HT1080 (cell line): ENCODE results near the gene CTU2. TPM values are rescaled to one million over a fixed set of nuclear protein-coding genes. Genes with fewer than 3 reads are reported as not detected.
A peak's percentile ranks its signal among the peaks of the same experiment; 100 is the strongest.
"Not testable (repeated sequence)": the region's sequence is repeated elsewhere in the genome, so short reads cannot be mapped to it uniquely, and the experiment has no call there.

Experiments used
- DNase-seq: peaks from one replicate; pipeline ENCODE4 v3.0.0-alpha.2; 2015; ENCODE audit warnings: low read depth
- polyA plus RNA-seq, 2 experiments: library from polyadenylated mRNA; depleted of rRNA; stranded (reverse); fragments of >200 nt; gene quantifications; 2 replicates each; pipeline ENCODE4 v1.2.3, GENCODE V29; 2015
- total RNA-seq: library from RNA; depleted of rRNA; stranded (reverse); fragments of >200 nt; shearing (Covaris generic); gene quantifications from 2 replicates; pipeline ENCODE4 v1.2.3, GENCODE V29; 2014; rRNA removed

The CTU2 gene
- total RNA-seq: 26.6 and 31.0 TPM in 2 replicates
- polyA plus RNA-seq (2015; cell fraction: cytosol; rRNA removed): 18.8 and 20.7 TPM in 2 replicates
- 24.1 and 26.0 TPM in 2 replicates for polyA plus RNA-seq (2015; cell fraction: nucleus; rRNA removed)

- DNase-seq: peak; percentile 78
Observed at GRCh38 chr16:88706229-88706964, at the start of gene CTU2, which contains the start of gene RNF166. TSS of gene CTU2 (plus strand) at chr16:88706503. CDS start at chr16:88706531, 28 bp downstream. TSS of gene RNF166 (minus strand) at chr16:88706408. CDS start at chr16:88706325, 83 bp downstream.

GRCh38 chr16:88657371-88657770 lies 48.9 kb upstream of the CTU2 start:
- no peak for DNase-seq

- DNase-seq: no peak
Observed at GRCh38 chr16:88658714-88659113, 47.6 kb upstream of the CTU2 start.

- DNase-seq: no peak
Observed at GRCh38 chr16:88659160-88659559, 47.1 kb upstream of the CTU2 start.

GRCh38 chr16:88661468-88661867 lies 44.8 kb upstream of the CTU2 start:
- DNase-seq: no peak

GRCh38 chr16:88662222-88662842 lies 44.0 kb upstream of the CTU2 start:
- no peak for DNase-seq

GRCh38 chr16:88662843-88663606 lies 43.3 kb upstream of the CTU2 start, which contains the start of gene MVD:
TSS of gene MVD (minus strand) at chr16:88663091. CDS start at chr16:88663080, 11 bp downstream.
- DNase-seq: peak; percentile 98

- DNase-seq: no peak
Observed at GRCh38 chr16:88665148-88665547, 41.2 kb upstream of the CTU2 start.

GRCh38 chr16:88665570-88665969 lies 40.7 kb upstream of the CTU2 start:
- no peak for DNase-seq

- peak; percentile 31 for DNase-seq
Observed at GRCh38 chr16:88667461-88667860, 38.8 kb upstream of the CTU2 start.

GRCh38 chr16:88669493-88669892 lies 36.8 kb upstream of the CTU2 start:
- not testable (repeated sequence) for DNase-seq

GRCh38 chr16:88669980-88670379 lies 36.3 kb upstream of the CTU2 start:
- DNase-seq: no peak

- DNase-seq: no peak
Observed at GRCh38 chr16:88671806-88672205, 34.5 kb upstream of the CTU2 start.

- DNase-seq: no peak
Observed at GRCh38 chr16:88672776-88673175, 33.5 kb upstream of the CTU2 start.

- no peak for DNase-seq
Observed at GRCh38 chr16:88673716-88674379, 32.5 kb upstream of the CTU2 start.

- DNase-seq: no peak
Observed at GRCh38 chr16:88676502-88677242, 29.6 kb upstream of the CTU2 start.

GRCh38 chr16:88677721-88678120 lies 28.6 kb upstream of the CTU2 start:
- DNase-seq: no peak

- DNase-seq: no peak
Observed at GRCh38 chr16:88678224-88678979, 27.9 kb upstream of the CTU2 start.

- DNase-seq: no peak
Observed at GRCh38 chr16:88680554-88681083, 25.7 kb upstream of the CTU2 start.
